Heart right ventricle (tissue), 16 donors: ENCODE data around the gene OR10AD1. TPM values are rescaled to one million over a fixed set of nuclear protein-coding genes. Genes with fewer than 3 reads are reported as not detected.

Experiments
- ATAC-seq, 8 donors: fragments of 200-7000 bp; cut with Tn5 transposase; one replicate each; pipeline ENCODE4 v1.9.1; 2020; ENCODE audit warnings: mild to moderate bottlenecking in 8 of 8, moderate library complexity in 8 of 8, moderate number of reproducible peaks in 1 of 8
- DNase-seq, 2 donors: peaks; one replicate each; pipeline ENCODE4 v3.0.0-alpha.2; 2020
- H3K27ac ChIP-seq, 10 donors: fragments of 200-600 bp; sonication (generic) in 2 of 10; one replicate each; pipeline versions ENCODE4 v1.5.0 to v1.8.0; 2020 to 2022; ENCODE audit warnings: mild to moderate bottlenecking in 3 of 10
- H3K27me3 ChIP-seq, 7 donors: fragments of 200-600 bp; one replicate each; pipeline ENCODE4 v1.8.0; 2021 to 2022; ENCODE audit warnings: mild to moderate bottlenecking in 2 of 7
- H3K36me3 ChIP-seq, 9 donors: fragments of 200-600 bp; sonication (generic) in 1 of 9; one replicate each; pipeline versions ENCODE4 v1.5.0 to v1.8.0; 2020 to 2022; ENCODE audit warnings: mild to moderate bottlenecking in 2 of 9
- H3K4me1 ChIP-seq, 9 donors: fragments of 200-600 bp; sonication (generic) in 1 of 9; one replicate each; pipeline versions ENCODE4 v1.5.0 to v1.8.0; 2020 to 2022; ENCODE audit warnings: mild to moderate bottlenecking in 4 of 9
- H3K4me3 ChIP-seq, 10 donors: fragments of 200-600 bp; sonication (generic) in 2 of 10; one replicate each; pipeline versions ENCODE4 v1.5.0 to v1.8.0; 2020 to 2022; ENCODE audit warnings: mild to moderate bottlenecking in 7 of 10, moderate library complexity in 2 of 10
- H3K9me3 ChIP-seq, 11 donors: fragments of 200-600 bp in 10 of 11; sonication (generic) in 2 of 11; one replicate each; pipeline versions ENCODE4 v1.5.0 to v1.8.0; 2013 to 2022; ENCODE audit warnings: mild to moderate bottlenecking in 2 of 11, control low read depth in 1 of 11, moderate library complexity in 1 of 11
- CTCF ChIP-seq, 9 donors: fragments of 200-600 bp; sonication (generic) in 2 of 9; IDR thresholded peaks; one replicate each; pipeline versions ENCODE4 v1.5.0 to v1.8.0; 2021 to 2022; ENCODE audit warnings: antibody characterized with exemption in 9 of 9, mild to moderate bottlenecking in 5 of 9, moderate library complexity in 1 of 9
- WGBS, 2 donors: extraction: QIAGEN DNeasy Blood & Tissue Kit; methylation state at CpG; one replicate each; pipeline ENCODE4 v1.1.7; 2013; ENCODE audit warnings: inconsistent platforms in 1 of 2; 5-methylcytosine and 5-hydroxymethylcytosine counted together
- intact Hi-C, 10 donors: fragments of 100-400 bp; cut with DNase I; formaldehyde crosslinking; loops; one replicate each; pipeline versions ENCODE4 v1.11.1 to v1.14.2; 2022
- polyA plus RNA-seq, 2 donors: library from polyadenylated mRNA; stranded (reverse); fragments of 200-250 nt; gene quantifications; one replicate each; pipeline ENCODE4 v1.2.3, GENCODE V29; 2013
- total RNA-seq, 10 donors: library from RNA; stranded (reverse); fragmentation: NEBNext Ultra II Directional in 3 of 10; extraction: Animal tissue kit (Norgen Biotek cat#: 25700) in 3 of 10; gene quantifications; one replicate each; pipeline versions ENCODE4 v1.2.1 to v1.2.4, GENCODE V29; 2021 to 2023
- donor health status: Arrhythmogenic right ventricular cardiomyopathy.
- donor health status: ischemic (EF 13 %, LVEDD 7.1; RV severe dilation, severe dysfunction).
- donor health status: healthy with polysubstance abuse.
- donor health status: DM: no; HTN: yes; CAD: no.
- donor health status: DM: no; HTN: no; CAD: no.
- donor health status: ischemic (EF 25% LVEDD 6.9; RV normal size, moderate dysfunction).
- donor health status: ischemic (EF 25% LVEDD 5.7; RV mildly dilated, moderate dysfunction).
- donor health status: healthy.
- donor health status: DM: yes; HTN: yes; CAD: no.
- donor health status: Ischemic cardiomyopathy.
- donor health status: ischemic (EF 35%, LVEDD 5.7; RV mildly dilated, moderate dysfunction).
- donor health status: nonischemic (EF 11% LVEDD 7.7; RV severe dilation, severe dysfunction).
- donor health status: DM: yes; HTN: yes; CAD: no.
- donor health status: PGD.
- donor health status: ischemic (EF 29% LVEDD 5.4; RV normal size, mild dysfunction).
- donor health status: nonischemic (EF 23%, LVEDD 6.1; RV moderate dilation, normal function).

OR10AD1 gene
- total and polyA plus RNA-seq, 12 donors = not detected

- no peak overlapping the region for H3K27ac ChIP-seq
- intact Hi-C loops = loop anchor here in 1 of 10 donors (5.0 kb wide), 1 partner anchor 150 kb away; the partner anchor contains the start of gene ZNF641
- H3K4me1 ChIP-seq = peaks cover 0 to 27% (median 14%) of the 10 kb centered on the region in 9 donors
- H3K27me3 ChIP-seq = no peaks in the 10 kb centered on the region
- peaks cover 0 to 45% (median 9%) of the 10 kb centered on the region in 11 donors for H3K9me3 ChIP-seq
- no peak for TF ChIP-seq CTCF (IDR thresholded peaks at IDR 0.05)
- ATAC-seq = no peak
- no peak for DNase-seq
- H3K36me3 ChIP-seq = peaks cover 0 to 38% (median 0%) of the 10 kb centered on the region in 9 donors
- H3K4me3 ChIP-seq = no peak overlapping the region
- 90 to 91% methylated on average over 8 of the region's 8 CpGs for WGBS, 2 donors
Observed at GRCh38 chr12:48202766-48203165, 326 bp downstream of the OR10AD1 start.

GRCh38 chr12:48201516-48201915 is 1.6 kb downstream of the OR10AD1 start:
- Histone ChIP-seq H3K4me1 (peaks cover 0 to 36% (median 22%) of the 10 kb centered on the region in 9 donors), H3K9me3 (peaks cover 0 to 32% (median 2%) of the 10 kb centered on the region in 11 donors), H3K36me3 (peaks cover 0 to 34% (median 0%) of the 10 kb centered on the region in 9 donors), H3K4me3 (no peak overlapping the region), H3K27me3 (no peaks in the 10 kb centered on the region), H3K27ac (no peak overlapping the region)
- DNase-seq = no peak
- no peak for ATAC-seq
- whole genome bisulfite sequencing, 2 donors = 94 to 100% methylated on average over 3 of the region's 3 CpGs
- intact Hi-C loops = loop anchor here in 1 of 10 donors (5.0 kb wide), 1 partner anchor 151 kb away; the partner anchor contains the start of gene ZNF641
- no peak for TF ChIP-seq CTCF (IDR thresholded peaks at IDR 0.05)

- WGBS, 2 donors = 88 to 91% methylated on average over 3 of the region's 3 CpGs
Observed at GRCh38 chr12:48201091-48201490, 2.0 kb downstream of the OR10AD1 start.

GRCh38 chr12:48199774-48200221 is 3.3 kb downstream of the OR10AD1 start:
- DNase-seq = no peak
- intact Hi-C loops = loop anchor here in 5 of 10 donors (5.0 to 10.0 kb wide), 5 partner anchors 115 to 415 kb away; partner anchors contain the start of gene ZNF641 (in 5 of the 5)
- Histone ChIP-seq H3K4me3 (peak overlapping the region in 7 of 10 donors; percentile 67 to 97 (median 83)), H3K36me3 (peaks cover 0 to 17% (median 0%) of the 10 kb centered on the region in 9 donors), H3K27me3 (peaks cover 0 to 3% (median 0%) of the 10 kb centered on the region in 7 donors), H3K4me1 (peaks cover 0 to 36% (median 22%) of the 10 kb centered on the region in 9 donors), H3K27ac (peak overlapping the region in 9 of 10 donors; percentile 97 to 100 (median 100)), H3K9me3 (peaks cover 0 to 15% (median 0%) of the 10 kb centered on the region in 11 donors)
- ATAC-seq = no peak
- TF ChIP-seq CTCF (IDR thresholded peaks at IDR 0.05) = no peak
- 34 to 43% methylated on average over 3 of the region's 3 CpGs for WGBS, 2 donors

More at GRCh38 chr12:48201091-48201490, 2.0 kb downstream of the OR10AD1 start:
- no peaks in the 10 kb centered on the region for H3K27me3 ChIP-seq
- no peak for TF ChIP-seq CTCF (IDR thresholded peaks at IDR 0.05)
- peaks cover 0 to 36% (median 22%) of the 10 kb centered on the region in 9 donors for H3K4me1 ChIP-seq
- intact Hi-C loops = loop anchor here in 1 of 10 donors (5.0 kb wide), 1 partner anchor 151 kb away; the partner anchor contains the start of gene ZNF641
- ATAC-seq (no peak), DNase-seq (no peak)
- H3K36me3 ChIP-seq = peaks cover 0 to 30% (median 0%) of the 10 kb centered on the region in 9 donors
- no peak overlapping the region for H3K4me3 ChIP-seq
- H3K27ac ChIP-seq = peak overlapping the region in 1 of 10 donors; percentile 100
- H3K9me3 ChIP-seq = peaks cover 0 to 28% (median 0%) of the 10 kb centered on the region in 11 donors
